HG03558 (cell line): ENCODE results near the gene DNM3.

ENCODE experiments used
- ATAC-seq: cut with Tn5 transposase; IDR thresholded peaks from one replicate; pipeline ENCODE4 v1.9.1; 2021; ENCODE audit warnings: moderate number of reproducible peaks; ENCODE audit not compliant: unreplicated experiment; ENCODE audit errors: extremely low read depth

DNM3 gene

GRCh38 chr1:172373864-172374263 is 532.6 kb downstream of the DNM3 start:
- ATAC-seq = no peak

- no peak for ATAC-seq
Measured at GRCh38 chr1:172375211-172375631, 533.9 kb downstream of the DNM3 start.

GRCh38 chr1:172376431-172376830 is 535.1 kb downstream of the DNM3 start:
- ATAC-seq = no peak

- no peak for ATAC-seq
Measured at GRCh38 chr1:172377565-172377964, 536.3 kb downstream of the DNM3 start.

- ATAC-seq = no peak
Measured at GRCh38 chr1:172378109-172378760, 536.9 kb downstream of the DNM3 start.

- ATAC-seq = no peak
Measured at GRCh38 chr1:172380441-172381244, 539.3 kb downstream of the DNM3 start.

- ATAC-seq = no peak
Measured at GRCh38 chr1:172381946-172382345, 540.6 kb downstream of the DNM3 start.

GRCh38 chr1:172382406-172382805 is 541.1 kb downstream of the DNM3 start:
- ATAC-seq = no peak

GRCh38 chr1:172382990-172383389 is 541.7 kb downstream of the DNM3 start:
- no peak for ATAC-seq

GRCh38 chr1:172383536-172383935 is 542.2 kb downstream of the DNM3 start:
- no peak for ATAC-seq

- no peak for ATAC-seq
Measured at GRCh38 chr1:172384656-172385055, 543.4 kb downstream of the DNM3 start.

- ATAC-seq = no peak
Measured at GRCh38 chr1:172386046-172386445, 544.7 kb downstream of the DNM3 start.

- ATAC-seq = no peak
Measured at GRCh38 chr1:172388490-172388889, 547.2 kb downstream of the DNM3 start.

GRCh38 chr1:172390301-172390682 is 549.0 kb downstream of the DNM3 start:
- ATAC-seq = no peak

- no peak for ATAC-seq
Measured at GRCh38 chr1:172390683-172391551, 549.6 kb downstream of the DNM3 start.

GRCh38 chr1:172391976-172392375 is 550.7 kb downstream of the DNM3 start:
- ATAC-seq = no peak

GRCh38 chr1:172393354-172393753 is 552.1 kb downstream of the DNM3 start:
- no peak for ATAC-seq

- peak; percentile 78 for ATAC-seq
Measured at GRCh38 chr1:172394141-172394751, 552.9 kb downstream of the DNM3 start.

GRCh38 chr1:172394811-172395210 is 553.5 kb downstream of the DNM3 start:
- no peak for ATAC-seq

GRCh38 chr1:172395576-172395975 is 554.3 kb downstream of the DNM3 start:
- no peak for ATAC-seq
